Ecto neural progenitor cell (in vitro differentiated cells): Measurements from ENCODE around the gene BTBD3.

Source experiments
- DNase-seq: peaks from one replicate; pipeline ENCODE4 v3.0.0-alpha.2; 2018; ENCODE audit warnings: low spot score

The BTBD3 gene

GRCh38 chr20:11917663-11918062 is at the start of gene BTBD3:
Gene BTBD3, plus strand, starts transcription at chr20:11917893. Its CDS starts 383 bp downstream, at chr20:11918276.
- DNase-seq = no peak

- DNase-seq = no peak
Observed at GRCh38 chr20:11869641-11870040, 48.1 kb upstream of the BTBD3 start.

GRCh38 chr20:11870411-11870810 is 47.3 kb upstream of the BTBD3 start:
- no peak for DNase-seq

GRCh38 chr20:11876555-11876954 is 41.1 kb upstream of the BTBD3 start:
- DNase-seq = no peak

GRCh38 chr20:11880680-11881079 is 37.0 kb upstream of the BTBD3 start:
- DNase-seq = no peak

GRCh38 chr20:11881449-11881848 is 36.2 kb upstream of the BTBD3 start:
- no peak for DNase-seq

GRCh38 chr20:11882651-11883050 is 35.0 kb upstream of the BTBD3 start:
- no peak for DNase-seq

GRCh38 chr20:11888648-11889047 is 29.0 kb upstream of the BTBD3 start:
- no peak for DNase-seq

- peak; percentile 96 for DNase-seq
Observed at GRCh38 chr20:11890331-11891076, 27.2 kb upstream of the BTBD3 start.

GRCh38 chr20:11891077-11891775 is 26.5 kb upstream of the BTBD3 start:
- DNase-seq = no peak

- DNase-seq = peak; percentile 80
Observed at GRCh38 chr20:11891776-11892545, 25.7 kb upstream of the BTBD3 start.

GRCh38 chr20:11894062-11894461 is 23.6 kb upstream of the BTBD3 start:
- no peak for DNase-seq

- DNase-seq = no peak
Observed at GRCh38 chr20:11895861-11896387, 21.8 kb upstream of the BTBD3 start.

GRCh38 chr20:11901127-11901526 is 16.6 kb upstream of the BTBD3 start:
- DNase-seq = no peak

- DNase-seq = no peak
Observed at GRCh38 chr20:11902285-11902697, 15.4 kb upstream of the BTBD3 start.

- DNase-seq = no peak
Observed at GRCh38 chr20:11905460-11906179, 12.1 kb upstream of the BTBD3 start.

- DNase-seq = no peak
Observed at GRCh38 chr20:11906626-11907480, 10.8 kb upstream of the BTBD3 start.

- DNase-seq = no peak
Observed at GRCh38 chr20:11907621-11908020, 10.1 kb upstream of the BTBD3 start.

- no peak for DNase-seq
Observed at GRCh38 chr20:11912013-11912658, 5.6 kb upstream of the BTBD3 start.

GRCh38 chr20:11912659-11913415 is 4.9 kb upstream of the BTBD3 start:
- no peak for DNase-seq
